K562 (cell line): Measurements from ENCODE around the gene DOCK7. TPM values are rescaled to one million over a fixed set of nuclear protein-coding genes. Genes with fewer than 3 reads are reported as not detected.

Experiments
- DDX20 ChIP-seq: fragments of 450-650 bp; IDR thresholded peaks from 2 replicates; pipeline ENCODE4 v1.6.1; 2016; ENCODE audit warnings: missing genetic modification characterization, low read depth, mild to moderate bottlenecking, missing compliant biosample characterization, moderate library complexity
- SMARCC2 ChIP-seq: fragments of 450-650 bp; IDR thresholded peaks from 2 replicates; pipeline ENCODE4 v1.6.1; 2017; ENCODE audit warnings: antibody characterized with exemption, moderate library complexity, mild to moderate bottlenecking, low read depth
- ZNF395 ChIP-seq: fragments of 200-800 bp; sonication (Bioruptor generic); IDR thresholded peaks from 2 replicates; pipeline ENCODE4 v1.6.1; 2017; ENCODE audit warnings: missing genetic modification characterization, missing compliant biosample characterization
- ZNF449 ChIP-seq: fragments of 250-450 bp; sonication (Bioruptor Pico); IDR thresholded peaks from 2 replicates; pipeline ENCODE4 v1.8.0; 2022; ENCODE audit warnings: moderate library complexity, mild to moderate bottlenecking, inconsistent platforms
- ZNF695 ChIP-seq: fragments of 450-650 bp; formaldehyde crosslinking; IDR thresholded peaks from 2 replicates; pipeline ENCODE4 v1.4.0; 2020; ENCODE audit warnings: mild to moderate bottlenecking, moderate library complexity
- ZNF717 ChIP-seq: fragments of 250-450 bp; sonication (Bioruptor Pico); IDR thresholded peaks from 2 replicates; pipeline ENCODE4 v1.5.0; 2021
- polyA plus RNA-seq, 8 experiments: library from polyadenylated mRNA; depleted of rRNA in 4 of 8; stranded (reverse) in 5 of 8; unstranded in 3 of 8; fragments of >200 nt; fragmentation: Nextera tagmentation in 2 of 8; fragmentation: Illumina TruSeq in 1 of 8; extraction: Ambion mirVana in 2 of 8; extraction: Trizol in 1 of 8; gene quantifications; 2 replicates each; pipeline versions ENCODE4 v1.2.1 to v1.2.3, GENCODE V29; 2011 to 2014; ENCODE audit warnings: inconsistent platforms in 1 of 8, missing spikeins in 1 of 8
- total RNA-seq, 7 experiments: library from RNA; depleted of rRNA in 6 of 7; stranded (reverse); fragments of >200 nt in 6 of 7; fragmentation: Illumina TruSeq in 2 of 7; extraction: Trizol in 2 of 7; gene quantifications; 2 replicates each; pipeline versions ENCODE4 v1.2.1 to v1.2.3, GENCODE V29; 2011 to 2021; ENCODE audit warnings: low replicate concordance in 1 of 7
- TF ChIP-seq, protein P1 (sequence below), 2 experiments: IDR thresholded peaks in 1 of 2; conservative IDR thresholded peaks in 1 of 2; 2 replicates each; pipeline ENCODE4 v1.6.1; 2016; ENCODE audit warnings: low read depth in 2 of 2, mild to moderate bottlenecking in 1 of 2, missing compliant biosample characterization in 1 of 2, missing genetic modification characterization in 1 of 2, moderate library complexity in 1 of 2
- TF ChIP-seq, protein P2 (sequence below): fragments of 250-450 bp; sonication (Bioruptor Pico); IDR thresholded peaks from 2 replicates; pipeline ENCODE4 v1.4.0; 2020; ENCODE audit warnings: mild to moderate bottlenecking, moderate library complexity
- TF ChIP-seq, protein P3 (sequence below): sonication (generic); formaldehyde crosslinking; IDR thresholded peaks from 2 replicates; pipeline ENCODE4 v1.8.1; 2022; ENCODE audit warnings: missing genetic modification reagents

The DOCK7 gene
- total and polyA plus RNA-seq, 9 of the 15 experiments (the other 6 are each of a cell fraction or from before 2014, with no cell fraction given): 4.9 to 35.1 (median 12.6) TPM

GRCh38 chr1:62448221-62448933 lies 239.8 kb downstream of the DOCK7 start (continued):
- no peak for TF ChIP-seq DDX20 (tag)
- TF ChIP-seq ZNF695: no peak
- TF ChIP-seq, protein P1, sequence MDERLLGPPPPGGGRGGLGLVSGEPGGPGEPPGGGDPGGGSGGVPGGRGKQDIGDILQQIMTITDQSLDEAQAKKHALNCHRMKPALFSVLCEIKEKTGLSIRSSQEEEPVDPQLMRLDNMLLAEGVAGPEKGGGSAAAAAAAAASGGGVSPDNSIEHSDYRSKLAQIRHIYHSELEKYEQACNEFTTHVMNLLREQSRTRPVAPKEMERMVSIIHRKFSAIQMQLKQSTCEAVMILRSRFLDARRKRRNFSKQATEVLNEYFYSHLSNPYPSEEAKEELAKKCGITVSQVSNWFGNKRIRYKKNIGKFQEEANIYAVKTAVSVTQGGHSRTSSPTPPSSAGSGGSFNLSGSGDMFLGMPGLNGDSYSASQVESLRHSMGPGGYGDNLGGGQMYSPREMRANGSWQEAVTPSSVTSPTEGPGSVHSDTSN (CRISPR knock-in tag; IDR thresholded peaks at IDR 0.05; ENCODE audit: low read depth): no peak
- TF ChIP-seq, protein P1 (tag; conservative IDR thresholded peaks at IDR 0.05; ENCODE audit: low read depth): no peak
- no peak for TF ChIP-seq ZNF395 (CRISPR knock-in tag)
- TF ChIP-seq ZNF717 (CRISPR knock-in tag): no peak
- TF ChIP-seq SMARCC2: no peak
- TF ChIP-seq, protein P2, sequence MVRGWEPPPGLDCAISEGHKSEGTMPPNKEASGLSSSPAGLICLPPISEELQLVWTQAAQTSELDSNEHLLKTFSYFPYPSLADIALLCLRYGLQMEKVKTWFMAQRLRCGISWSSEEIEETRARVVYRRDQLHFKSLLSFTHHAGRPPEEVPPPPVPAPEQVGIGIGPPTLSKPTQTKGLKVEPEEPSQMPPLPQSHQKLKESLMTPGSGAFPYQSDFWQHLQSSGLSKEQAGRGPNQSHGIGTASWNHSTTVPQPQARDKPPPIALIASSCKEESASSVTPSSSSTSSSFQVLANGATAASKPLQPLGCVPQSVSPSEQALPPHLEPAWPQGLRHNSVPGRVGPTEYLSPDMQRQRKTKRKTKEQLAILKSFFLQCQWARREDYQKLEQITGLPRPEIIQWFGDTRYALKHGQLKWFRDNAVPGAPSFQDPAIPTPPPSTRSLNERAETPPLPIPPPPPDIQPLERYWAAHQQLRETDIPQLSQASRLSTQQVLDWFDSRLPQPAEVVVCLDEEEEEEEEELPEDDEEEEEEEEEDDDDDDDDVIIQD: no peak
- TF ChIP-seq, protein P3, sequence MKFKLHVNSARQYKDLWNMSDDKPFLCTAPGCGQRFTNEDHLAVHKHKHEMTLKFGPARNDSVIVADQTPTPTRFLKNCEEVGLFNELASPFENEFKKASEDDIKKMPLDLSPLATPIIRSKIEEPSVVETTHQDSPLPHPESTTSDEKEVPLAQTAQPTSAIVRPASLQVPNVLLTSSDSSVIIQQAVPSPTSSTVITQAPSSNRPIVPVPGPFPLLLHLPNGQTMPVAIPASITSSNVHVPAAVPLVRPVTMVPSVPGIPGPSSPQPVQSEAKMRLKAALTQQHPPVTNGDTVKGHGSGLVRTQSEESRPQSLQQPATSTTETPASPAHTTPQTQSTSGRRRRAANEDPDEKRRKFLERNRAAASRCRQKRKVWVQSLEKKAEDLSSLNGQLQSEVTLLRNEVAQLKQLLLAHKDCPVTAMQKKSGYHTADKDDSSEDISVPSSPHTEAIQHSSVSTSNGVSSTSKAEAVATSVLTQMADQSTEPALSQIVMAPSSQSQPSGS (CRISPR knock-in tag): no peak
- TF ChIP-seq ZNF449: no peak
